ENCODE measurements around the gene UHRF2.
"Not testable (repeated sequence)": the region's sequence is repeated elsewhere in the genome, so short reads cannot be mapped to it uniquely, and the experiment has no call there.

UHRF2 gene

GRCh38 chr9:6443661-6444060 is 30.7 kb downstream of the UHRF2 start:
- Mint-ChIP-seq H3K27ac (peak overlapping the region; percentile 45), H3K36me3 (peaks cover 11% of the 10 kb centered on the region), H3K4me3 (no peak overlapping the region), H3K27me3 (no peaks in the 10 kb centered on the region), H3K9me3 (no peaks in the 10 kb centered on the region), H3K4me1 (peaks cover 28% of the 10 kb centered on the region)
- DNase-seq (ENCODE audit: low spot score in 2 of 2): no peak
- ATAC-seq (ENCODE audit: low read depth): no peak

GRCh38 chr9:6444128-6444527 is 31.1 kb downstream of the UHRF2 start:
- Mint-ChIP-seq H3K4me1 (peaks cover 29% of the 10 kb centered on the region), H3K27me3 (no peaks in the 10 kb centered on the region), H3K27ac (peak overlapping the region; percentile 45), H3K4me3 (no peak overlapping the region), H3K9me3 (no peaks in the 10 kb centered on the region), H3K36me3 (peaks cover 11% of the 10 kb centered on the region)
- DNase-seq (ENCODE audit: low spot score in 2 of 2): no peak
- no peak for ATAC-seq (ENCODE audit: low read depth)

- H3K36me3 Mint-ChIP-seq: peaks cover 12% of the 10 kb centered on the region
- no peaks in the 10 kb centered on the region for H3K27me3 Mint-ChIP-seq
- H3K4me1 Mint-ChIP-seq: peaks cover 40% of the 10 kb centered on the region
- H3K27ac Mint-ChIP-seq: peak overlapping the region; percentile 6
- no peak for DNase-seq (ENCODE audit: low spot score in 2 of 2)
- H3K9me3 Mint-ChIP-seq: no peaks in the 10 kb centered on the region
- no peak for ATAC-seq (ENCODE audit: low read depth)
- no peak overlapping the region for H3K4me3 Mint-ChIP-seq
These were observed 36.1 kb downstream of the UHRF2 start for GRCh38 chr9:6449086-6449485.

DNA sequence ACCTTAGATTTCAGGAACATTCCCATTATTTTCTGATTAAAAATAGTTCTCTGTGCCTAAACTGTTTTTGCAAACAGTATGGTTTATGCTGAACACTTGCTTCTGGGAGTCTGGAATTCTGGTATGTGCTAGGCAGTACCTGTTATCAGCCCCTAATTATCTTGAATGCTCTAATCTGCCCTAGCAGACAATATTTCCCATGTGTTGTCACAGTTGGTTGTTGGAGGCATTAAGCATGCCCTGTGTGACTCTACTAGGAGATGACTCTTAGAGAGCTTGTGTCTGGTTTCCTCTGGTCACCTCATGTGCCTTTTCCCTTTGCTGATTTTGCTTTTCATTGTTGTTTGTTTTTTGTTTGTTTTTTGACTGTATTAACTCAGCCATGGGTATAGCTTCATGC is 36.6 kb downstream of the UHRF2 start:
- Mint-ChIP-seq H3K27ac (peak overlapping the region; percentile 6), H3K9me3 (no peaks in the 10 kb centered on the region), H3K4me3 (no peak overlapping the region), H3K4me1 (peaks cover 38% of the 10 kb centered on the region), H3K36me3 (peaks cover 15% of the 10 kb centered on the region), H3K27me3 (no peaks in the 10 kb centered on the region)
- ATAC-seq (ENCODE audit: low read depth) (no peak), DNase-seq (ENCODE audit: low spot score in 2 of 2) (no peak)

DNA sequence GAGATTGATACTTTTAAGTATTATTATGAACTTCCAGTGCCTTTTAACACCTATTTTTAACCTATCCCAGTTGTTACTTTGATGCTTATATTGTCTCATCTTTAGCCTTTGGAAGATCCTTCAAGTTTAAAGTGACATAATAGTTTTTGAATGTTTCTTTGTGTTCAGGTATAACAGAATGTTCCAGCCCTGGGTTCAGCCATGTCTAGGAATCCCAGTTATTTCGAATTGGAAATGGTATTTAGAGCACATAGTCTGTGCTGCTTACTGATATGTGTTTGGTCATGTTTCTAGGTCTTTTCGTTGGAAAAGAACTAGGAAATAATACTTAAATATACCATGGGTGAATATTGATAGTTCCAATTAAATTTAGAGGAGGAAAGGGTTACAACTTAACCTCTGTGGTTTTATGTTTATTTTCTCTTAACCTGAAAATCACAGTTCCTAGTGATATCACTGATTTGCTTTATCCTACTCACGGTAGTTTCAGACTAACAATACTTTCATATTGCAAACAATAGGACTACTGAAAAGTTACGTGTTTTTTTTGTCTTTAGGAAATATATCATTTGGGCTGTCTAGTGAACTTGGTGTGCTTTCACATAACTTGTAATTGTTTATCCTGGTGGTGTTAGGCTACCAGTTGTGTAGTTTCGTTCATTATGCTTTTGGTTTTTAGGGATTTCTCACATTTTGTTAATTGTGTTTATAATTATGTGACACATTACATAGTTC is 37.8 kb downstream of the UHRF2 start:
- DNase-seq (ENCODE audit: low spot score in 2 of 2) (no peak), ATAC-seq (ENCODE audit: low read depth) (no peak)
- Mint-ChIP-seq H3K9me3 (no peaks in the 10 kb centered on the region), H3K4me3 (no peak overlapping the region), H3K27me3 (no peaks in the 10 kb centered on the region), H3K4me1 (peaks cover 38% of the 10 kb centered on the region), H3K27ac (no peak overlapping the region), H3K36me3 (peaks cover 13% of the 10 kb centered on the region)

DNA sequence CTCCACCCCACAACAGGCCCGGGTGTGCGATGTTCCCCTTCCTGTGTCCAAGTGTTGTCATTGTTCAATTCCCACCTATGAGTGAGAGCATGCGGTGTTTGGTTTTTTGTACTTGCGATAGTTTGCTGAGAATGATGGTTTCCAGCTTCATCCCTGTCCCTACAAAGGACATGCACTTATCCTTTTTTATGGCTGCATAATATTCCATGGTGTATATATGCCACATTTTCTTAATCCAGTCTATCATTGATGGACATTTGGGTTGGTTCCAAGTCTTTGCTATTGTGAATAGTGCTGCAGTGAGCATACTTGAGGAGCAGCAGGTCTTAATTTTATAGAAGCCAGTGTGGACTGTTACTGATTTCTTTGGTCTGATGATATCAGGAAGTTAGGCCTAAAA is 42.3 kb downstream of the UHRF2 start:
- not testable (repeated sequence) for ATAC-seq (ENCODE audit: low read depth)
- Mint-ChIP-seq H3K36me3 (peaks cover 22% of the 10 kb centered on the region), H3K4me1 (peaks cover 29% of the 10 kb centered on the region)

GRCh38 chr9:6458704-6459103 is 45.7 kb downstream of the UHRF2 start:
- peaks cover 15% of the 10 kb centered on the region for H3K4me1 Mint-ChIP-seq

More for the DNA sequence above, 42.3 kb downstream of the UHRF2 start:
- not testable (repeated sequence) for H3K4me3 Mint-ChIP-seq; H3K27me3 Mint-ChIP-seq; H3K9me3 Mint-ChIP-seq; DNase-seq (ENCODE audit: low spot score in 2 of 2); H3K27ac Mint-ChIP-seq

GRCh38 chr9:6459718-6460117 is 46.7 kb downstream of the UHRF2 start:
- Mint-ChIP-seq H3K4me1 (peaks cover 12% of the 10 kb centered on the region), H3K27ac (no peak overlapping the region), H3K36me3 (peaks cover 22% of the 10 kb centered on the region)

More at GRCh38 chr9:6458704-6459103, 45.7 kb downstream of the UHRF2 start:
- not testable (repeated sequence) for DNase-seq (ENCODE audit: low spot score in 2 of 2); ATAC-seq (ENCODE audit: low read depth); H3K9me3 Mint-ChIP-seq; H3K27me3 Mint-ChIP-seq; H3K27ac Mint-ChIP-seq; H3K4me3 Mint-ChIP-seq
- peaks cover 24% of the 10 kb centered on the region for H3K36me3 Mint-ChIP-seq

GRCh38 chr9:6460189-6460768 is 47.3 kb downstream of the UHRF2 start:
- Mint-ChIP-seq H3K4me3 (no peak overlapping the region), H3K4me1 (peaks cover 12% of the 10 kb centered on the region), H3K27me3 (no peaks in the 10 kb centered on the region), H3K36me3 (peaks cover 26% of the 10 kb centered on the region), H3K9me3 (peaks cover 6% of the 10 kb centered on the region), H3K27ac (no peak overlapping the region)
- DNase-seq (ENCODE audit: low spot score in 2 of 2): no peak
- ATAC-seq (ENCODE audit: low read depth): no peak

More at GRCh38 chr9:6459718-6460117, 46.7 kb downstream of the UHRF2 start:
- DNase-seq (ENCODE audit: low spot score in 2 of 2) (no peak), ATAC-seq (ENCODE audit: low read depth) (no peak)
- H3K9me3 Mint-ChIP-seq: peaks cover 6% of the 10 kb centered on the region
- H3K27me3 Mint-ChIP-seq: no peaks in the 10 kb centered on the region
- no peak overlapping the region for H3K4me3 Mint-ChIP-seq

DNA sequence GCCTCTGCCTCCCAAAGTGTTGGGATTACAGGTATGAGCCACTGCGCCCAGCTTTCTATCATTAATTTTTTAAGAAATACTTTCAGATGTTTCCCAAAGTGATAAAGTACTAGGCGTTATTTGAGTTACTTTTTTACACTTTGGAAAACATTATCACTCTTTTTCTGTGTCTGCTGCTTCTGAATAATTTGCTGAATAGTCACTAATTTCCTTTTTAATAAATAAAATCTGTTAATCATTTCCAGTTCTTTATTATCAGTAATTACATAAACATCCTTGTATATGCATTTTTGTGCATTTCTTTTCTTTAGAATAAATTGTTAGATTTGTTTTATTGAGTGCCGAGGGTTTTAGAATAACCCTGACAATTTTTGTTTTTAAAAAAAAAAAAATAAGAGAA is 48.6 kb downstream of the UHRF2 start:
- no peaks in the 10 kb centered on the region for H3K27me3 Mint-ChIP-seq
- ATAC-seq (ENCODE audit: low read depth): no peak
- no peak overlapping the region for H3K27ac Mint-ChIP-seq
- H3K4me1 Mint-ChIP-seq: peaks cover 6% of the 10 kb centered on the region
- no peak overlapping the region for H3K4me3 Mint-ChIP-seq
- H3K9me3 Mint-ChIP-seq: peaks cover 6% of the 10 kb centered on the region
- no peak for DNase-seq (ENCODE audit: low spot score in 2 of 2)
- H3K36me3 Mint-ChIP-seq: peaks cover 26% of the 10 kb centered on the region

- no peak overlapping the region for H3K27ac Mint-ChIP-seq
- no peak for DNase-seq (ENCODE audit: low spot score in 2 of 2)
- H3K4me3 Mint-ChIP-seq: no peak overlapping the region
- no peaks in the 10 kb centered on the region for H3K27me3 Mint-ChIP-seq
- peaks cover 17% of the 10 kb centered on the region for H3K36me3 Mint-ChIP-seq
- H3K4me1 Mint-ChIP-seq: peaks cover 3% of the 10 kb centered on the region
- no peaks in the 10 kb centered on the region for H3K9me3 Mint-ChIP-seq
- no peak for ATAC-seq (ENCODE audit: low read depth)
These were observed 54.1 kb downstream of the UHRF2 start for GRCh38 chr9:6467006-6467625.

DNA sequence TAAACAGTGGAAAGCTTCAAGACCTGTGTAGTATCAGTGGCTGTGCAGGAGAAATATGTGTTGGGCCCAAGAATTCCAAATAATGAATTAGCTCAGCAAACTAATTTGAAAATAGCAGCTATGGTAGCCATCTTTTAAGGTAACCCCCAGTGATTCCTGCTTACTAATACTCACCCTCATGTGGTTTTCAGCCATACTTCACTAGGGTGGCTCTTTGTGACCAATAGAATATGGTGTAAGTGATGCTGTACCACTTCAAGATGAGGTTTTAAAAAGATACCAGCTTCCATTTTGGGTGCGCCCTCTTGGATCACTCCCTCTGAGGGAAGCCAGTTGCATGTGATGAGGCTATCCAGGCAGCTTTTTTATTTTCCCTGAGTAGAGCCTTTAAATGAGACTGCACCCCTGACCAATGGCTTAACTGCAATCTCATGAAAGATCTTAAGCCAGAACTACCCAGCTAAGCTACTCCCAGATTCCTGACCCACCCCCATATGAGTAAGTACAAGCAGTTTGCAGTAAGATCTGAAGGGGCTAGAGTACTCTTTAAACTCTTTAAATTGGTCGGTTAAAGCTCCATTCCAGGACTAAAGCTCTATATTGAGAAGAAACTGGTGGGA is 58.3 kb downstream of the UHRF2 start:
- no peak overlapping the region for H3K4me3 Mint-ChIP-seq
- no peaks in the 10 kb centered on the region for H3K9me3 Mint-ChIP-seq
- peak overlapping the region; percentile 42 for H3K27ac Mint-ChIP-seq
- no peaks in the 10 kb centered on the region for H3K27me3 Mint-ChIP-seq
- no peak for ATAC-seq (ENCODE audit: low read depth)
- H3K4me1 Mint-ChIP-seq: peaks cover 8% of the 10 kb centered on the region
- peaks cover 15% of the 10 kb centered on the region for H3K36me3 Mint-ChIP-seq
- no peak for DNase-seq (ENCODE audit: low spot score in 2 of 2)

GRCh38 chr9:6473151-6473550 is 60.2 kb downstream of the UHRF2 start:
- no peaks in the 10 kb centered on the region for H3K9me3 Mint-ChIP-seq
- H3K27ac Mint-ChIP-seq: peak overlapping the region; percentile 54
- no peaks in the 10 kb centered on the region for H3K27me3 Mint-ChIP-seq
- DNase-seq (ENCODE audit: low spot score in 2 of 2) (no peak), ATAC-seq (ENCODE audit: low read depth) (no peak)
- H3K4me1 Mint-ChIP-seq: peaks cover 4% of the 10 kb centered on the region
- peaks cover 8% of the 10 kb centered on the region for H3K36me3 Mint-ChIP-seq
- H3K4me3 Mint-ChIP-seq: no peak overlapping the region

DNA sequence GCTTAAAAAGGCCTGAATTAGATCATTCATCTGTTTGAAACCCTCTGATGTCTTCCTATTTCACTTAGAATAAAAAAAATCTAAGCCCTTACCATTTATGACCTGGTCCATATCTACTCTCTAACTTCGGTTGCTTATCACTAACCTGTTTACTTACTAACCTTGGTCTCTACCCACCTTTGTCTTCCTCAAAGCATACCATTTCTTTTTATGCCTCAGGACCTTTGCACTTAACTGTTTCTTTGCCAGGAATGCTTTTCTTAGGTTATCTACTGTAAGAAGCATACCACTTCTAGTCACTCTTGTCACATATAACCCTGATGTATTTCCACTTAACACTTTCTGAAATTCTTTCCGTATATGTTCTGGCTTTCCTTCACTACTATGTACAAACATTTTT is 67.0 kb downstream of the UHRF2 start:
- Mint-ChIP-seq H3K4me3 (no peak overlapping the region), H3K27me3 (no peaks in the 10 kb centered on the region), H3K36me3 (peaks cover 6% of the 10 kb centered on the region), H3K4me1 (peaks cover 2% of the 10 kb centered on the region), H3K27ac (no peak overlapping the region), H3K9me3 (no peaks in the 10 kb centered on the region)
- no peak for DNase-seq (ENCODE audit: low spot score in 2 of 2)
- no peak for ATAC-seq (ENCODE audit: low read depth)
